Sigmoid colon (tissue), 4 donors: ENCODE measurements around the gene LILRA1.

Experiments used
- EP300 ChIP-seq, 4 donors: sonication (generic); formaldehyde crosslinking; IDR thresholded peaks; one replicate each; pipeline ENCODE4 v1.6.1; 2017; ENCODE audit warnings: antibody characterized with exemption in 4 of 4
- POLR2AphosphoS5 ChIP-seq, 4 donors: sonication (generic); formaldehyde crosslinking; IDR thresholded peaks; one replicate each; pipeline ENCODE4 v1.6.1; 2017; ENCODE audit warnings: antibody characterized with exemption in 4 of 4
- TF ChIP-seq, protein P1 (sequence below), 4 experiments: fragments of 450-650 bp in 3 of 4; fragments of 200-600 bp in 1 of 4; IDR thresholded peaks; one replicate each; pipeline ENCODE4 v1.5.1; 2016 to 2019; ENCODE audit warnings: antibody characterized with exemption in 4 of 4, mild to moderate bottlenecking in 3 of 4, moderate library complexity in 2 of 4

DNA sequence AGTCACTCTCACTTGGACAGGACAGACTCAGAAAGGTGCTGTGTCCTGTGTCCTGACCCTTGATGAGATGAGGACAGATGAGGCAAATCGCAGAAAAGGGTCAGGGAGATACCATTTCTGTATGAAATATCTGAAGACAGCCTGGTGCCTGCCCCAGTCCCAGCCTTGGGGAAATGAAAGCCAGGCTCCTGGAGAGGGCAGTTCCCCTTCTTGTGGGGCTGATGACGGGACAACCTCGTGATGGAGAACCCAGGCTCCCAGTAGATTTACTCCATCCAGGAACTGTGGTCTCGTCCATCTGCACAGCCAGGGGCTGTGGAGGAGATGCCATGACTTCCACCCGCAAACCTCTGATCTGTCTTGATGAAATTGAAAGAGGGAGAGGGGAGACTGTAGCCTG, 50.6 kb downstream of the LILRA1 start:
- TF ChIP-seq, protein P1, sequence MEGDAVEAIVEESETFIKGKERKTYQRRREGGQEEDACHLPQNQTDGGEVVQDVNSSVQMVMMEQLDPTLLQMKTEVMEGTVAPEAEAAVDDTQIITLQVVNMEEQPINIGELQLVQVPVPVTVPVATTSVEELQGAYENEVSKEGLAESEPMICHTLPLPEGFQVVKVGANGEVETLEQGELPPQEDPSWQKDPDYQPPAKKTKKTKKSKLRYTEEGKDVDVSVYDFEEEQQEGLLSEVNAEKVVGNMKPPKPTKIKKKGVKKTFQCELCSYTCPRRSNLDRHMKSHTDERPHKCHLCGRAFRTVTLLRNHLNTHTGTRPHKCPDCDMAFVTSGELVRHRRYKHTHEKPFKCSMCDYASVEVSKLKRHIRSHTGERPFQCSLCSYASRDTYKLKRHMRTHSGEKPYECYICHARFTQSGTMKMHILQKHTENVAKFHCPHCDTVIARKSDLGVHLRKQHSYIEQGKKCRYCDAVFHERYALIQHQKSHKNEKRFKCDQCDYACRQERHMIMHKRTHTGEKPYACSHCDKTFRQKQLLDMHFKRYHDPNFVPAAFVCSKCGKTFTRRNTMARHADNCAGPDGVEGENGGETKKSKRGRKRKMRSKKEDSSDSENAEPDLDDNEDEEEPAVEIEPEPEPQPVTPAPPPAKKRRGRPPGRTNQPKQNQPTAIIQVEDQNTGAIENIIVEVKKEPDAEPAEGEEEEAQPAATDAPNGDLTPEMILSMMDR (IDR thresholded peaks at IDR 0.05), result no peak
- no peak for TF ChIP-seq POLR2AphosphoS5 (IDR thresholded peaks at IDR 0.05)
- TF ChIP-seq EP300 (IDR thresholded peaks at IDR 0.05), result no peak
